SK-N-SH treated with all-trans-retinoic acid at 6 μM for 48 hours (cell line): ENCODE data around the gene APOH.

ENCODE experiments used
- RARB ChIP-seq: fragments of 250-450 bp; sonication (Bioruptor Pico); IDR thresholded peaks from 2 replicates; pipeline ENCODE4 v1.8.0; 2021; ENCODE audit warnings: mild to moderate bottlenecking, moderate library complexity
- TF ChIP-seq, protein P1 (sequence below): fragments of 250-450 bp; sonication (Bioruptor Pico); IDR thresholded peaks from 2 replicates; pipeline ENCODE4 v1.5.0; 2020; ENCODE audit warnings: mild to moderate bottlenecking, moderate library complexity
- TF ChIP-seq, protein P2 (sequence below): fragments of 250-450 bp; sonication (Bioruptor Pico); IDR thresholded peaks from 2 replicates; pipeline ENCODE4 v1.5.1; 2020; ENCODE audit warnings: low read depth, mild to moderate bottlenecking, moderate library complexity

DNA sequence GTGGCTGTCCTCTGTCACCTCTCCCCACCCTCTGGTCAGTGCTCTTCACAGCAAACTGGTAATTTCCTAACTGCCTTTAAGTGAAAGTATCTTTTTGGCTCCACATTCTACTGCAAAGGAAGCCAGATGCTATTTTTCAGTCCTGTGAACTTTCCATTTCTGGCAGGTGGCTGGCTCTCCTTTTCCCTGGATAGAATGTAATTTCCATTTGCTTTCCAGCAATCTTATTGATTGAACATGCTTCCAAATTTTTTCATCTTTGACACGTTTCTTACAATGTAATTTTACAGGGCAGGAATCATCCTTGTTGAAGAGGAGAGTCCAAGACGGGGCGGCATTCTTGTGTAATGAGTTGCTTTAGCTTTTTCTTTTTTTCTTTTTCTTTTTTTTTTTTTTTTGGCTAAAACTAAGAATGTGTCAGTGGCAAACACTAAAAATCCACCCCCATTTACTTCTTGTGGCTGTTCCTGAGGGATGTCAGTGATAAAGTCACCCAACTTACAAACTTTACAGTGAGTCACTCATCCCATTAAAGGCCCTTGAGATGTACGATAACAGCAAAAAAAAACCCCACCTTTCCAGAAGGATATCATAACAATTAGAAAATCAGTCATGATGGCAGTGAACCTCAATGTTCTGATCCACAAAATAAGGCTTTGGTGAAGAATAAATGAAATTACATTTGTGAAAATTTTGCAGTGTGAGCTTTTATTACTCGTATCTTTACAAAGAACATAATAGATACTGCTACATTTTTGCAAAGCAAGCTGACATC, 43.8 kb upstream of the APOH start:
- TF ChIP-seq, protein P1, sequence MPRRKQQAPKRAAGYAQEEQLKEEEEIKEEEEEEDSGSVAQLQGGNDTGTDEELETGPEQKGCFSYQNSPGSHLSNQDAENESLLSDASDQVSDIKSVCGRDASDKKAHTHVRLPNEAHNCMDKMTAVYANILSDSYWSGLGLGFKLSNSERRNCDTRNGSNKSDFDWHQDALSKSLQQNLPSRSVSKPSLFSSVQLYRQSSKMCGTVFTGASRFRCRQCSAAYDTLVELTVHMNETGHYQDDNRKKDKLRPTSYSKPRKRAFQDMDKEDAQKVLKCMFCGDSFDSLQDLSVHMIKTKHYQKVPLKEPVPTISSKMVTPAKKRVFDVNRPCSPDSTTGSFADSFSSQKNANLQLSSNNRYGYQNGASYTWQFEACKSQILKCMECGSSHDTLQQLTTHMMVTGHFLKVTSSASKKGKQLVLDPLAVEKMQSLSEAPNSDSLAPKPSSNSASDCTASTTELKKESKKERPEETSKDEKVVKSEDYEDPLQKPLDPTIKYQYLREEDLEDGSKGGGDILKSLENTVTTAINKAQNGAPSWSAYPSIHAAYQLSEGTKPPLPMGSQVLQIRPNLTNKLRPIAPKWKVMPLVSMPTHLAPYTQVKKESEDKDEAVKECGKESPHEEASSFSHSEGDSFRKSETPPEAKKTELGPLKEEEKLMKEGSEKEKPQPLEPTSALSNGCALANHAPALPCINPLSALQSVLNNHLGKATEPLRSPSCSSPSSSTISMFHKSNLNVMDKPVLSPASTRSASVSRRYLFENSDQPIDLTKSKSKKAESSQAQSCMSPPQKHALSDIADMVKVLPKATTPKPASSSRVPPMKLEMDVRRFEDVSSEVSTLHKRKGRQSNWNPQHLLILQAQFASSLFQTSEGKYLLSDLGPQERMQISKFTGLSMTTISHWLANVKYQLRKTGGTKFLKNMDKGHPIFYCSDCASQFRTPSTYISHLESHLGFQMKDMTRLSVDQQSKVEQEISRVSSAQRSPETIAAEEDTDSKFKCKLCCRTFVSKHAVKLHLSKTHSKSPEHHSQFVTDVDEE (CRISPR knock-in tag): no peak
- TF ChIP-seq, protein P2, sequence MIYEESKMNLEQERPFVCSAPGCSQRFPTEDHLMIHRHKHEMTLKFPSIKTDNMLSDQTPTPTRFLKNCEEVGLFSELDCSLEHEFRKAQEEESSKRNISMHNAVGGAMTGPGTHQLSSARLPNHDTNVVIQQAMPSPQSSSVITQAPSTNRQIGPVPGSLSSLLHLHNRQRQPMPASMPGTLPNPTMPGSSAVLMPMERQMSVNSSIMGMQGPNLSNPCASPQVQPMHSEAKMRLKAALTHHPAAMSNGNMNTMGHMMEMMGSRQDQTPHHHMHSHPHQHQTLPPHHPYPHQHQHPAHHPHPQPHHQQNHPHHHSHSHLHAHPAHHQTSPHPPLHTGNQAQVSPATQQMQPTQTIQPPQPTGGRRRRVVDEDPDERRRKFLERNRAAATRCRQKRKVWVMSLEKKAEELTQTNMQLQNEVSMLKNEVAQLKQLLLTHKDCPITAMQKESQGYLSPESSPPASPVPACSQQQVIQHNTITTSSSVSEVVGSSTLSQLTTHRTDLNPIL (CRISPR knock-in tag): no peak
- TF ChIP-seq RARB (CRISPR knock-in tag): no peak
